ENCODE measurements around the gene MAP3K15.

DNA sequence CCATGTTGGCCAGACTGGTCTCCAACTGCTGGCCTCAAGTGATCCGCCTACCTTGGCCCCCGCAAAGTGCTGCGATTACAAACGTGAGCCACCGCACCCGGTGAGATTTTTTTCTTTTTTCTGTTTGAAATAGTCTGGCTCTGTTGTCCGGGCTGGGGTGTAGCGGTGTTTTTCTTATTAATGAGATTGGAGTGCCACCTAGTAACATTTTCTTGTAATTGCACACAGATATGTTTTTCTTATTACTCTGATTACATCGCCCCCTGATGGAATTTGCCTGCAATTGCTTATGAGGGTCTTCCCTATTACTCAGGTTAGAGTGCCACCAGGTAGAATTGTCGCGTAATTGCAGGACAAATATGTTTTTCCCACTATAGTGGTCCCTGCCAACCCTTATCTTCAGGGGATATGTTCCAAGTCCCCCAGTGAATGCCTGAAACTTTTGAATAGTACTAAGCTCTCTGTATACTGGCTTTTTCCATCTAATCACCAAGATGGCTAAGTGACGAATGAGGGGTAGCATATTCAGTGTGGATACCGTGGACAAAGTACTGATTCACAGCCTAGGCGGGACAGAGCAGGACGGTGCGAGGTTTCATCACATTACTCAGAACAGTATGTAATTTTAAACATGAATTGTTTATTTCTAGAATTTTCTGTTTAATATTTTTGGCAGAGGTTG lies 180.2 kb downstream of the MAP3K15 start:
- TF ChIP-seq POLR2A (IDR thresholded peaks at IDR 0.05; ENCODE audit: low read length) (no peak), GATA1 (IDR thresholded peaks at IDR 0.05; ENCODE audit: low read depth, low read length) (no peak)
